HuH-7.5 (cell line): ENCODE measurements around the gene APEX1.
"Not testable (repeated sequence)": the region's sequence is repeated elsewhere in the genome, so short reads cannot be mapped to it uniquely, and the experiment has no call there.

Experiments used
- DNase-seq: peaks from one replicate; pipeline ENCODE4 v3.0.0; 2011; ENCODE audit warnings: low spot score

APEX1 gene

DNA sequence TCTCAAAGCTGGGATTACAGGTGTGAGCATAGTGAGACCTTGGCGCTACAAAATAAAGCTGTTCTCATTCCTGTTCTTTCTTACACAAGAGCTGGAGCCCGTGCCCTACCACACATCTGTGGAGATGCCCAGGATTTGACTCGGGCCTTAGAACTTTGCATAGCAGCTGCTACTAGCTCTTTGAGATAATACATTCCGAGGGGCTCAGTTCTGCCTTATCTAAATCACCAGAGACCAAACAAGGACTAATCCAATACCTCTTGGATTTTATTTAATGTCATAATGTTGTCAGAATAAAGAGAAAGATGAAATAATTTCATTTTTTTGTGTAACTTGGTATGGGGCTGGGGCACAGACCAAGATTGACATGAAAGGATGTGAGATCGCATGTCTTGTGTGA lies 21.8 kb downstream of the APEX1 start:
- no peak for DNase-seq

DNA sequence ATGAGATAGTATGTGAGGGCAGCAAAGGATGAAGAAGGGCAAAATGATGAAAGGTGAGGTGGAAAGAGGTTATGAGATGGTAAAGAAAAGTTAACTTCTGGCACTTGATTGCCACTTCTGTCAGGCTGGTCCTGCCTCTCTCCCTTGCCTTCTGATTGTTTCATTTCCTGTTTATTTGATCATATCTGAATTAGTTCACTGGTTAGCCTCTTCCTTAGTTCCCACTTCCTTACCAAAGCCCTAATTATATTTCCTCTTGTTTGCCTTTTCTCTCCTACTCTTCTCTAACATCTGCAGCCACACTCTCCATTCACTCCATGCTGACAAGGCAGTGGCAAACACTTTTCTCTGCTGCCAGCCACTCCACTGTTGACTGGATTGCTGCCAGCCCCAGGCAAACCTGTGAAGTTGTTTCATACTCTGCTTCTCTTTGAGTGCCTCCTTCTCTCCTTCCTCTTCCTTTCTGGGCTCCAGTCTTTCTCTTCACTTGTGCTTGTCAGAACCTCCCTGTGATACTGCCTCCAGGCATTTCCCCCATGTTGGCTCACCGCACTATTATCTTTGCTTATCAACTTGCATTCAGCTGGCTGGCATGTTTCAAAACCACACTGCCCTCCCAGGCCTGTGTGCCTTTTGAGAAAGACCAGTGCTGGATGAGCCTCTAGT lies 22.3 kb downstream of the APEX1 start:
- no peak for DNase-seq

DNA sequence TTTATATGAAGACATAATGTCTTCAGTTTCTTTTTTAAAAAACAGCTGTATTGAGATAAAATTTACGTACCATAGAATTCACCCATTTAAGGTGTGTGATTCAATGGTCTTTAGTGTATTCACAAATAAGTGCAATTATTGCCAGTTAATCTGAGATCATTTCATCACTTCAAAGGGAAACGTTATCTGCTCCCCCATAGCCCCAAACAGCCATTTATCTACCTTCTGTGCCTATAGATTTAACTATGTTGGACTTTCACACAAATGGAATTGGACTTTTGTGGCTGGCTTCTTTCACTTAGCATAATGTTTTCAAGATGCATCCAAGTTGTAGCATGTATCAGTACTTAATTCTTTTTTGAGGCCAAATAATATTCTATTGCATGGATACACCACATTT lies 23.9 kb downstream of the APEX1 start:
- no peak for DNase-seq

DNA sequence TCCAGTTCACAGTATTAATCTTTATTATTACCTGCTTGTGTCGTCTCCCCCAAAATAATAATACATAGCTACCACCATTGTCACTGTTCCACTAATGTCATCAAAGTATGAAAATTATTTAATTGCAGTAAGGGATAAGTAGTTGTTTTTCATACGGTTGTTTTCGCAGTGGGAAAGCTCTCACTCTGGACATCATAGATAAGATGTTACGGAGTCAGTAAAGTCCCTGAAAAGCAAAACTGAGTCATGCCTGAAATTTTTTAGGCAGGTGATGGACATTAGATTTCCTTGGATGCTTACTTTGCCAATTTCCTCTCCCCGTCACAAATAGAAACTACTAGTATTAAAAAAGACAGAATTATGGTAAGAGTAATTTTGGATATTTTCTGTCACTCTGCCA lies 27.4 kb downstream of the APEX1 start:
- DNase-seq, result no peak

DNA sequence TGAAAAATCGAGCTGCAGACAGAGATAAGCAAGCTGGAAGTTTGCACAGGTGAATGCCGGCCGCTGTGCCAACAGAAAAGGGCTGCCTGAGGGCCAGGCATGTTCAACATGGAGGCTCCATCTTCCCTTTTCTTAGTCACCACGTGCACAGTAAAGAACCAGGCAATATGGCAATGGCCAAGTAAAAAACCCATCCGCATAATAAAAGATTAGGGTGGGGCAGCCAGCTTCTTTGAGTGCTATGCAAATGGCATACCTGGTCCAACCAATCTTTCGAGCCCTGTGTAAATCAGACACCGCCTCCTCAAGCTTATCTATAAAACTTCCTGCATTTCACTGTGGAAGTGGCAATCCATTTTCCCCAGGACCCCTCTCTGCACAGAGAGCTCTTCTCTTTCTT lies 30.9 kb downstream of the APEX1 start:
- DNase-seq, result no peak

DNA sequence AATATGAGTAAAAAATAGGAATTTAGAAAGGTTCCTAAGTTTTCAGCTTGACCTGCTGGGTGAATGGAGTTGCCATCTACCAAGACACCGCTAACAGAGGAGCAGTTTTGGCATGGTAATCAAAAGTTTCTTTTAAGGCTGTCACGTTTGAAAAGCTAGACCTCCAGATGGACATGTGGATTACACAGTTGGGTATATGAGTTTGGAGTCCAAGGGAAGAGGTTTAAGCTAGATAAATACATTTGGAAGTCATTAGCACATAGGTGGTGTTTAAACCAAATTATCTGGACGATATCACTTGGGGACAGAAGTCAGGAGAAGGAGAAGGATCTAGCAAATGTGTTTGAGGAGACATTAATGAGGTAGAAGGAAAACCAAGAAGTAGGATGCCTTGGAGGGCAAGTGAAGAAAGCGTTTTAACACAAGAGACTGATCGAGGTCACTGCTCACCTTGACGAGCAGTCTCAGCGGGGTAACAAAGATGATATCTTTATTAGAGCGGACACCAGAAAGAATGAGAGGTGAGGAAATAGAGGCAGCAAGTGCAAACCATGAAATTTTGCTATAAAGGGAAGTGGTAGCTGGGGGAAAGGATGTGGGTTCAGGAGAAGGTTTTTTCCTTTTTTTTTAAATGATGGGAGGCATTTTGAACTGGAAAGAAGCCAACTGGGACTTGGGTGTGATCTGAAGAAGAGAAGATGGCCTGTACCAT lies 31.8 kb downstream of the APEX1 start:
- DNase-seq, result no peak

DNA sequence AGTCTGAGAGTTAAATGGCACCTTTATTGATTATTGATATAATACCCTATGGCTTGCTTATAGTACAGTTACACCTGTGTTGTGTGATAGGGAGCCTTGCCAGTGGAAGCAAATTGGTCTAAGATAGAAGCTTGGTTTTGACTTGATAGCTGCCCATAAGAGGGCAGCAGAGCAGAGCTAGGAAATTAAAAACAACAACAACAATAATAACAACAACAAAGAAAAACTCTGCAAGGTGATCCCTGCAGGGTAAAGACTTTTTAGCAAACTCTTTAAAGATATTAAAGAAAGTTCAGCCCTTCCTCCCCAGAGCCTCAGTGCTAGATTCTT lies 32.3 kb downstream of the APEX1 start:
- no peak for DNase-seq

DNA sequence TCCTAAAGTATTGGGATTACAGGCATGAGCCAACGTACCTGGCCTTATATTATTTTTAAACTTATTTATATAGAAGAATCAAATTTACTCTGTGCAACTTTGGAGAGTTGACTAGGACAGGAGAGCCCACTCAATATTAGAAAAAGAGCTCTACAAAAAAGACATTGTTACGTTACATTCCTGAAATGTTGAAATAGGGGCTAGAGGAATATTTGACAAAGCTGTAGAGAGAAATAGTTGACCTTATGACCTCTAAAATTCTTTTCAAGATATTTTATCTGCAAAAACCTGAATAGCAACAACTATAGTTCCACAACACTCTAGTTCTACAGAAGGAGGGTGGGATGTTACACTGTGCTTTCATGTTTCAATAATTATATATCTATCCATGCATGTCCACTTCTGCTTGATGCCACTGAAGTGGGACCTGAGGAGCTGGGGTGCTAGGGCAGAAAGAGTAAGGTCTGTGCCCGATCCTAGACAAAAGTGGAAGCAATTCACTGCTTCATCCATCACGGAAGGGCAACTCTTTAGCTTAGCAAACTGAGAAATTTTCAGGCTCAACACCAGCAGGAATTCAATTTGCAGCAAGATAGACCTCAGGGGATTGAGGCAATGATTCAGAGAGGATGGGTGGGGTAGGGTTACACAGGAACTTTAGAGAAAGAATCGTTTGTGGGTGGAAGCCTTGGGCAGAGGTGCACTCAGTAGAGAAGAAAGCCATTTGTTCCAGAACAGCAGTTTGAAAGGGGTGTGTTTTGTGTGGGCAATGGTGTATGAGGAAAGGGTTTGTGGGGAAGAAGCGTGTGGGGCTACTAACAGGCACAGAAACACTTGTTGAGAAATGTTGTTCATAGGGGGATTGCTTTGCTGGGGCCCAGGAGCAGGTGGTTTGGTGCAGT lies 34.3 kb downstream of the APEX1 start:
- DNase-seq, result no peak

DNA sequence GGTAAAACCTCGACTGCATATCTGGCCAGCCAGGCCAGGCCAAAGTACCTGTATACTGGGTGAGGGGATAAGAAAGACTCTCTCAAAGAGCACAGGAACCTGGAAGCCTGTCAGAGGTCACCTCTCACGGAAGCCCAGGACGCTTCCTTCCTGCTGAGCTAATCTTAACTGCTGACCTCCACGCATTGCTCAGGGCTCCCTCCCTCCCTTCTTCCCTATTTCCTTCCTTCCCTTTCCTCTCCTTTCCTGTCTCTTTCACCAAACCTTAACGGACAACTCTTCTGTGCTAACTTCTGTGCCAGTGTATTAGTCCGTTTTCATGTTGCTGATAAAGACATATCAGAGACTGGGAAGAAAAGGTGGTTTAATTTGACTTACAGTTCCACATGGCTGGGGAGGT lies 35.5 kb downstream of the APEX1 start:
- no peak for DNase-seq

DNA sequence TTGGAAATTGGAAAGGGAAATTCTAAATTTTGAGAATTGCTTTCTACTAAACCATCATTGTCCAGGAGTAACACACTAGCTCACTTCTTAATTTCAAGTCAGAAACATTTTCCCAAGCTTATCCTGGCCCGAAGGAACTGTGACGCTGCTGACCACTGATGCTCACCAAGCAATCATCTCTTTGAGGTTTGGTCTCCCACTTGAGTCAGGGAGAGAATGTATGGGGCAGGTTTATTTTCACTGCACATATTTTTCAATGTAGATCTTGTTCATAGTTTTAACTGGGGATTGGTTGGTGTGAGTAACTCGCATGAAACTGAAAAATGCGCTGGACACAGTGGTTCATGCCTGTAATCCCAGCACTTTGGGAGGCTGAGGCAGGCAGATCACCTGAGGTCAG lies 37.5 kb downstream of the APEX1 start:
- no peak for DNase-seq

DNA sequence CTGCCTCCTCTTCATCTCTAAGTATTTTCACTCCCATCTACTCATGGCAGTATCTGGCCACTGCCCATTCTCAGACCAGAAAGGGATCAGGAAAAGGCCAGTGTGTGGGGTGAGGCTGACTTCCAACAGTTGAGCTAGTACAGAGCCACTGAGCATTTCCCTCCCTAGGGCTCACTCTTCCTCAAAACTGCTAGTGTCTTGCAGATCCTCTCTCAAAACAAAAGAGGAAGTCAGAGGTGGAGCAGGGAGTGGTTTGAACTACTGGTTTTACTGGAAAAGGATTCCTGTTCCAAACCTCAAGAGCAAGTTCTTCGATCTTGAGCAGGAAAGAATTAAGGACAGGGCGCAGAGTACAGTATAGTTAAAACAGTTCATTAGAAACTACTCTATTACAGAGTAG lies 38.6 kb downstream of the APEX1 start:
- DNase-seq, result no peak

DNA sequence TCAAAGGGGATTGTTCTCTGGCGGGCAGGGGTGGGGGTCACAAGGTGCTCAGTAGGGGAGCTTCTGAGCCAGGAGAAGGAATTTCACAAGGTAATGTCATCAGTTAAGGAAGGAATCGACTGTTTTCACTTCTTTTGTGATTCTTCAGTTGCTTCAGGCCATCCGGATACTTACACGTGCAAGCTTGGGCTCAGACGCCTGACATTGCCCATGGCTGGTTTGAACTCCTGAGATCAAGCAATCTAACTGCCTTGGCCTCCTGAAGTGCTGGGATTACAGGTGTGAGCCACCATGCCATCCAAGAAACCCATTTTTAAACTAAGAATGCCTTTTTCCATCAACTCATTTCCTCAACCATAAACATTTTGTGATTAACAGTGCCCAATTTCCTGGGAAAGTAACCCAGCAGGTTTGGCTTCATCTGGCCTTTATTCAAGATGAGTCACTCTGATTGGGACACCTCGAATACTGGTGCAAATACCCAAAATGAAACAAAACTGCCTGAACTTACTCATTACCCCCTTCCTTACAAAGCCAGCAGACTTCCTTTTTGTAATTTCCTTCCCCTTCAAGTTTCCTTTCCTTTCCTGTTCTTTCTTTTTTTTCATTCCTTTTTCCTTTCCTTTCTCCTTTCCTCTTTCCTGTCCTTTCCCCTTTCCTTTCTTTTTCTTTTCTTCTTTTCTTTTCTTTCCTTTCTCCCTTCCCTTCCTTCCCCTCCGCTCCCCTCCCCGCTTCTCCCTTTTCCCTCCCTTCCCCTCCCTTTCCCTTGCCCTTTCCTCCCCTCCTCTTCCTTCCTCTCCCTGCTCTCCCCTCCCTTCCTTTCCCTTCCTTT lies 40.1 kb downstream of the APEX1 start:
- no peak for DNase-seq

DNA sequence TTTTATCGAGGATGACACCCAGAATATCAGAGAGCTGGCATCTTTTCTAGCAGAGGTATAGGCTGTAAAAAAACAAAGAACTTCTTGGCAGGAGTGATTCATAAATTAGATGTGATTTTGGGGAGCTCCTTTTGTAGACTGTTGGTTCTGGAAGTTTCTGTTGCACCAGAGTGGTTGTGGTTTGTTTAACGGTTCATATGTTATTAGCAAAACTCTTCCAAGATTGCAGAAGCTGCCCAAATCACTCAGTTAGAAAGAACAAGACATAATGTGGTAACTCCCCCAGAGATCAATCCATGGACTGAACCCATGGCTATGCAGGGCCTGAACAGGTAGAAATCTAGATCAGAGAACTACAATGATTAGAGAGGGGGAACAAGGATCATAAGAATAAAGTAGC lies 43.6 kb downstream of the APEX1 start:
- DNase-seq, result no peak

DNA sequence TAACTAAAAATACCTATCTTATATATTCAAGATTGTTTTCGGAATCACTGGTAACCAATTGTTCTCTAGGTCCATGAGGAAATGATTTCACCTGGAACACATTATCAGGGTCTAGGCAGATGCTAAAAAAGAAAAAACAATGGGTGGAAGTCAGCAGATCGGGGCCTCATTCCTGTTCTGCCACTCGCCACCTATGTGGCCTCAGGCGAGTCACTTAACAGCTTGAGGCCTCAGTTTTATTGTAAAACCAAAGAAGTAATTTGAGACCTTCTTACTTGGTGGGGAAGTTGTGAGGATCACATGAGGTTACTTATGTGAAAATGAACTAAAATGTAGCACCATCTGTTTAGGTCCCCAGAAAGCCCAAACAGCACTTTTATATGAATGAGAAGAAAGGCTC lies 44.1 kb downstream of the APEX1 start:
- DNase-seq, result no peak

DNA sequence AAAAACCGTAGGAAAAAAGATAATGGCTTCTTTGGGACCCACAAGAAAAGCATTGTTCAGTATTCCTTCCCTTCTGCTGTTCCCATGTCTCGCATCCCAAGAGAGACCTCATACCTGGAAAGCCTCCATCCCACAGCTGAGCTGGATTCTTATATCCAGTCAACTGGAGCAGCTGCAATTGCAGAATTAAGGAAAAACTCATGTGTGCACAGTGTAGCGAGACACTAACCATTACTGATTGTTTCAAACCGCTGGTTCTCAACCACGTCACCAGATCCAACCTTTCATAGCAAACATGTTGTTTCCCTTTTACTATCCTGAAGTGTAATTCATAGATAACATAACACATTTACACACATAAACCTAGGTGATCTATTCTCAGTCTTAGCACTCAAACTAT lies 44.9 kb downstream of the APEX1 start:
- DNase-seq, result no peak

DNA sequence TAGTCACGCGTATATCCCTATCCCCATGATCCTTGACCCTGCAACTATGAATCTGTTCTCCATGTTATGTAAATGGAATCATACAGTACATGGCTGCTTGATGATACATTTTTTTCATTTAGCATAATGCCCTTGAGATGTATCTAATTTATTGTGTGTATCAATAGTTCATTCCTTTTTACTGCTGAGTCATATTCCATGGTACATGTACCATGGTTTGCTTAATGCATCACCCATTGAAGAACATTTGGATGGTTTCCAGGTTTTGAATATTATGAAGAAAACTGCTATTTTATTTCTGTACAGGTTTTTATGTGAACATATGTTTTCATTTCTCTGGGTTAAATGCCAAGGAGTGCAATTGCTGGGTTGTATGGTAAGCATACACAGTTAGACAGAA lies 46.3 kb downstream of the APEX1 start:
- DNase-seq, result no peak

DNA sequence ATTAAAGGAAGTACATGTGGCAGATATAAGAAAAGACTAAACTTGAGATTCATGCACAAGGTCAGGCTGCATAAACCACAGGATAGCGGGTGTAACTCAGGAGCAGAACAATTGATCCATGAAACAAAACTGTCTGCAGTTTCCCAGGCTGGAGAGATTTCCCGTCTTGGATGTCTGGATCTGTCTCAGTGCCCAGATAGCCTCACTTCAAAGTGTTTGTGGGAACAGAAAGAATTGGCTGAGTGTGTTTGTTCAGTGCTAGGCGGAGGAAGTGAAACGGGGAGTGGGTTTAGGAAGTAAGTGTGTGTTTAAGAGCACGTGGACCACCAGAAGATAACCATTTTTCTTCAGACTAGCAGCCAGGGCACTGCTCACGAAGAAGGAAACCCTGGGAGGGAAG lies 48.9 kb downstream of the APEX1 start:
- no peak for DNase-seq

DNA sequence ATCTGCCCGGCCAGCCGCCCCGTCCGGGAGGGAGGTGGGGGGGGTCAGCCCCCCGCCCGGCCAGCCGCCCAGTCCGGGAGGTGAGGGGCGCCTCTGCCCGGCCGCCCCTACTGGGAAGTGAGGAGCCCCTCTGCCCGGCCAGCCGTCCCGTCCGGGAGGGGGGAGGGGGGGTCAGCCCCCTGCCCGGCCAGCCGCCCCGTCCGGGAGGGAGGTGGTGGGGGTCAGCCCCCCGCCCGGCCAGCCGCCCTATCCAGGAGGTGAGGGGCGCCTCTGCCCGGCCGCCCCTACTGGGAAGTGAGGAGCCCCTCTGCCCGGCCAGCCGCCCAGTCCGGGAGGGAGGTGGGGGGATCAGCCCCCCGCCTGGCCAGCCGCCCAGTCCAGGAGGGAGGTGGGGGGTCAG lies 51.2 kb downstream of the APEX1 start:
- not testable (repeated sequence) for DNase-seq

DNA sequence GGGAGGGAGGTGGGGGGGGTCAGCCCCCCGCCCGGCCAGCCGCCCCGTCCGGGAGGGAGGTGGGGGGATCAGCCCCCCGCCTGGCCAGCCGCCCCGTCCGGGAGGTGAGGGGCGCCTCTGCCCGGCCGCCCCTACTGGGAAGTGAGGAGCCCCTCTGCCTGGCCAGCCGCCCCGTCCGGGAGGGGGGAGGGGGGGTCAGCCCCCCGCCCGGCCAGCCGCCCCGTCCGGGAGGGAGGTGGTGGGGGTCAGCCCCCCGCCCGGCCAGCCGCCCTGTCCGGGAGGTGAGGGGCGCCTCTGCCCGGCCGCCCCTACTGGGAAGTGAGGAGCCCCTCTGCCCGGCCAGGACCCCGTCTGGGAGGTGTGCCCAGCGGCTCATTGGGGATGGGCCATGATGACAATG lies 51.7 kb downstream of the APEX1 start:
- DNase-seq, result not testable (repeated sequence)
